HG02759 (cell line): ENCODE data around the gene ZNF536.
"Not testable (repeated sequence)": the region's sequence is repeated elsewhere in the genome, so short reads cannot be mapped to it uniquely, and the experiment has no call there.

Experiments
- ATAC-seq: cut with Tn5 transposase; IDR thresholded peaks from one replicate; pipeline ENCODE4 v1.9.1; 2021; ENCODE audit warnings: mild to moderate bottlenecking, moderate library complexity; ENCODE audit not compliant: unreplicated experiment

ZNF536 gene

DNA sequence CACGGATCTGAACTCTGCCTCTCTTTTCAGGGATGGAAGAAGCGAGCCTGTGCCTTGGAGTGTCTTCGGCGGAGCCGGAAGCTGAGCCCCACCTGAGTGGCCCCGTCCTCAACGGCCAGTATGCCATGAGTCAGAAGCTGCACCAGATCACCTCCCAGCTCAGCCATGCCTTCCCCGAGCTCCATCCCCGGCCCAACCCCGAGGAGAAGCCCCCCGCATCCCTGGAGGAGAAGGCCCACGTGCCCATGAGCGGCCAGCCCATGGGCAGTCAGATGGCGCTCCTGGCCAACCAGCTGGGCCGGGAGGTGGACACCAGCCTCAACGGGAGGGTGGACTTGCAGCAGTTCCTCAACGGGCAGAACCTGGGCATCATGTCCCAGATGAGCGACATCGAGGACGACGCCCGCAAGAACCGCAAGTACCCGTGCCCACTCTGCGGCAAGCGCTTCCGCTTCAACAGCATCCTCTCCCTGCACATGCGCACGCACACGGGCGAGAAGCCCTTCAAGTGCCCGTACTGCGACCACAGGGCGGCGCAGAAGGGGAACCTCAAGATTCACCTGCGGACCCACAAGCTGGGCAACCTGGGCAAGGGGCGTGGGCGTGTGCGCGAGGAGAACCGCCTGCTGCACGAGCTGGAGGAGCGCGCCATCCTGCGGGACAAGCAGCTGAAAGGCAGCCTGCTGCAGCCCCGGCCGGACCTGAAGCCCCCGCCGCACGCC, 71.5 kb downstream of the ZNF536 start:
- ATAC-seq = no peak

DNA sequence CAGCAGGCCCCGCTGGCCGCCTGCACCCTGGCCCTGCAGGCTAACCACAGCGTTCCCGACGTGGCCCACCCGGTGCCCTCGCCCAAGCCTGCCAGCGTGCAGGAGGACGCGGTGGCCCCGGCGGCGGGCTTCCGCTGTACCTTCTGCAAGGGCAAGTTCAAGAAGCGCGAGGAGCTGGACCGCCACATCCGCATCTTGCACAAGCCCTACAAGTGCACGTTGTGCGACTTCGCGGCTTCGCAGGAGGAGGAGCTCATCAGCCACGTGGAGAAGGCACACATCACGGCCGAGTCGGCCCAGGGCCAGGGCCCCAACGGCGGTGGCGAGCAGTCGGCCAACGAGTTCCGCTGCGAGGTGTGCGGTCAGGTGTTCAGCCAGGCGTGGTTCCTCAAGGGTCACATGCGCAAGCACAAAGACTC, 72.1 kb downstream of the ZNF536 start:
- ATAC-seq = no peak

DNA sequence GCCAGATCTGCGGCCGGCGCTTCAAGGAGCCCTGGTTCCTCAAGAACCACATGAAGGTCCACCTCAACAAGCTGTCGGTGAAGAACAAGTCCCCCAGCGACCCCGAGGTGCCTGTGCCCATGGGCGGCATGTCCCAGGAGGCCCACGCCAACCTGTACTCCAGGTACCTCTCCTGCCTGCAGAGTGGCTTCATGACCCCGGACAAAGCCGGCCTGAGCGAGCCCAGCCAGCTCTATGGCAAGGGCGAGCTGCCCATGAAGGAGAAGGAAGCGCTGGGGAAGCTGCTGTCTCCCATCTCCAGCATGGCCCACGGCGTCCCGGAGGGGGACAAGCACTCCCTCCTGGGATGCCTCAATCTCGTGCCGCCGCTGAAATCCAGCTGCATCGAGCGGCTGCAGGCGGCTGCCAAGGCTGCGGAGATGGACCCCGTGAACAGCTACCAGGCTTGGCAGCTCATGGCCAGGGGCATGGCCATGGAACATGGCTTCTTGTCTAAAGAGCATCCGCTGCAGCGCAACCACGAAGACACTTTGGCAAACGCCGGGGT, 72.6 kb downstream of the ZNF536 start:
- ATAC-seq = no peak

DNA sequence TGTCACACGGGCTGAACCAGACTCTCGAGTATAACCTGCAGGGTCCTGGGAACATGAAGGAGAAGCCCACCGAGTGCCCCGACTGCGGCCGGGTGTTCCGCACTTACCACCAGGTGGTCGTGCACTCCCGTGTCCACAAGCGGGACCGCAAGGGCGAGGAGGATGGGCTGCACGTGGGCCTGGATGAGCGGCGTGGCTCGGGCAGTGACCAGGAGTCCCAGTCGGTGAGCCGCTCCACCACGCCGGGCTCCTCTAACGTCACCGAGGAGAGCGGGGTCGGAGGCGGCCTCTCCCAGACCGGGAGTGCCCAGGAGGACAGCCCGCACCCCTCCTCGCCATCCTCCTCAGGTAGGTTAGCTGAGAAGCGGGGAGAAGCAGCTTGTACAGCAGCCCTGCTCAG, 73.2 kb downstream of the ZNF536 start:
- ATAC-seq = no peak

DNA sequence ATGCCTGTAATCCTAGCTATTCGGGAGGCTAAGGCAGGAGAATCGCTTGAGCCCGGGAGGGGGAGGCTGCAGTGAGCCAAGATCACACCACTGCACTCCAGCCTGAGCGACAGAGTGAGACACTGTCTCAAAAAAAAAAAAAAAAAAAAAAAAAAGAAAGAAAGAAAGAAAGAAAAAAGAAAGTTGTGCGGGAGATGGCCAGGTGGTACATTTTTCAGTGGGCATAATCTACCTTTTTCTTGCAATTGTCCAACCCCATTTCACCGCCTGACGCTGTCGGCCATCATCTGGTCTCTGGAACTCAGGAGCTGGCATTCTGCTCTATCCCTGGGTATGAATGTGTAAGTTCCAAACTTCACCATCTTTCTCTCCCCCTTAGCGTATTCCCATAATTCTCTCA, 73.9 kb downstream of the ZNF536 start:
- not testable (repeated sequence) for ATAC-seq

DNA sequence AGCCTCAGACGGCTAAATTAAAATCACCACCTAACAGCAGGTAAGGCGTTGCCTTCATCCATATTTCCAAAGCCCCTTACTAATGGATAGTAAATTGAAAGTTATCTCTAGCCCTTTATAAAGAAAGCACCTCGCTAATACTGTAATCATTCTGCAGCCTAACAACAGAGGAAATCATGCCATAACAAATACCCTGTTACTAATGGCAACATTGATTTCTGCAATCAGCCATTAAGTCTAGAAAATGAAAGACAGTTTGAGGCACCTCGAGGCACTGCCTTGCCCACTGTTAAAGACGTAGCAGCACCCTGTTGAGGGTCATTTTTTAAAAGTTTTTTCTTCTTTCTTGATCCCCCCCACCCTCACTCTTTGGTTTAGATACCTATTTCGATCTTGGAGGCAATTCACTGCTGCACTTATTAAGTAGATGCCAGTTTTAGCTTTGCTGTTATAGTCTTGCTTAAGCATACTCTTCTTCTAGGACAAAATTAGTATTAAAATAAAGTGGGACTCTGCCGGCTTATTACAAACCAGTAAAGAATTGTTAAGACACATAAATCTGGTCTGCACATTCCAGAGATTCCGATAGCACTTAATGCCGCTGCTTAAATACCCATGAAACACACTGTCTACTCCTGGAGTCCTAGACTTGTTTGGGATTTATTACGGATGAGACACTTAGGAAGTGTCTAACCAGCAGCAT, 74.8 kb downstream of the ZNF536 start:
- no peak for ATAC-seq

DNA sequence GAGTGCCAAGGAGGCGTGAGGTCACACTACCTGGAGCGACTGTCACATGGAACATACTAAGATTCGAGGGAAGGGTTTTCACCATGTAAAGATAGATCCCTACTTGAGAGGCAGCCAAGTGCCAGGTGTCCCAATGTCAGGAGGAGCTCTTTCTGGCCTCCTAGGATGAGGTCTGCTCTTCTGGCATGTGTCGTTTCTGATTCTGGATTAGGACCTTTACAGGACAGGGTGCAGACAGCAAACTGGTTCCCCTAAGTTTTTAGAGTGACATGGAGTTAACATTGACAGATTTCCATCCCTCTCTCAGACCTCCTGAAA, 75.3 kb downstream of the ZNF536 start:
- no peak for ATAC-seq

DNA sequence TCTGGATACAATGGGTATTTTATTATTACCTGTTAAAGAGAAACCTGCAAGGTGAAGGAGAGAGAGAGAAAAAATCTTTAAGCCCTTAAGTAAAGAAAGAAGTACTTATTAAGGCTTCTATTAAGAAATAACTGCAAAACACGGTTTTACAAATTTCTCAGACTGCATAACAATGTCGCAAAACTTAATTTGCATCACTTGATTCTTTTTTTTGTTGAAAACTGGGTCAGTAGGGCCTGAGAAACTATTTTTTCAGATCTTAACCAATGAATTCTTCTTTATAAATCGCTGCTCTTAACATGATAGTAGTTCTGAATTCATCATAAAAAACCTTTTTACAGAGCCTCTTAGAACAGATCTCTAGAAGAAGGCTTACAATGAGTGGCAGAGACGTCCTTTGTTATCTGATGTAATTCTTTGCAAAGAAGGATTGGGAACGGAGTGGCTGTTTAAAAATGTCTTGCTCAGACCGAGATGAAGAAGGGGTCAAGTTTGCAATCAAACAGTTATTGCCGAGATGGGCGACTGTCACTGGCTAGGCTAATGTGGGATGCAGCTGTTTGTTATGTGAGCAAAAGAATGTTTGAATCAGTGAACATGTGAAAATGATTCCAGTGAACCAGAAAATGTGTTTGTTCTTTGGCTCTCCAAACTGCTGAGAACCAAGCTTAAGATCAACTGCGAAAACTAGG, 76.3 kb downstream of the ZNF536 start:
- no peak for ATAC-seq

DNA sequence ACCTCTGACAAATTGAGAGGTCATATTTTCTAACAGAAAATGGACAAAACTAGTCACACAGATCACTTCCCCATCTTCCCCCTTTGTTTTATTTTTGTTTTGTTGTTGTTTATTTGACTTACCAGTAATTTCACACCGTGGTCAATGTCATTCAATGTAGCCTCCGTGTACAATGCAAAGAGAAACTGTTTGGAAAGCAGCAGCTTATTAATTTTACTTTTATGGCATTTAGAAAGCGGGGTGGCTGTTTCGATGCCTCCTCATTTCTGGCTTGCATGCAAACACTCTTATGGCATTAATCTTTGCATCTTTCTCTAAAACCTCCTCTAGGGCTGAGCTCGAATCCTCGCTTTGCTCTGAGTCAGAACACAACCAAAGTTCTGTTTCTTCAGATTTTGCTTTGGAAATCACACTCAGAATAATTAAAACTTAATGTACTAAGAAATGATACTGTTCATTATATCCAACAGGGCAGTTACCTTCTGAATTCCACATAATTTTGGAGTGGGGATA, 77.0 kb downstream of the ZNF536 start:
- ATAC-seq = no peak

DNA sequence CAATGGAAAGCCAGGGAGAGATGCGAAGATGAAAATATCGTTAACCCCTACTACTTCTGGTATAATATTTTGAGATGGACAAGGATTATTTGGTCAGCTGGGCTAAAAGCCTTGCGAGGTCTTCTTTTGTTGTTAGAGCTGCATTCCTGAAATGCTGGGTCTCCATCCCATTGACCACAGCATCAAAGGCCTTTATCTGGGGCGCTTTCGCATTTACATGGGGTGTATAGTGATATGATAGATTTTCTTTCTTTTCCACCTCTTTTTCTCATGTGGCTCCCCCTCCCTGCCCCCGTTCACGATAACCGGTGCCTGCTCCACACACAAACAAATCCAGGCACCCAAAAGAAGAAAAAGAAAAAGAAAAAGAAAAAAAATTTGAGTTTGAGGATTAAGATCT, 77.5 kb downstream of the ZNF536 start:
- ATAC-seq = no peak

DNA sequence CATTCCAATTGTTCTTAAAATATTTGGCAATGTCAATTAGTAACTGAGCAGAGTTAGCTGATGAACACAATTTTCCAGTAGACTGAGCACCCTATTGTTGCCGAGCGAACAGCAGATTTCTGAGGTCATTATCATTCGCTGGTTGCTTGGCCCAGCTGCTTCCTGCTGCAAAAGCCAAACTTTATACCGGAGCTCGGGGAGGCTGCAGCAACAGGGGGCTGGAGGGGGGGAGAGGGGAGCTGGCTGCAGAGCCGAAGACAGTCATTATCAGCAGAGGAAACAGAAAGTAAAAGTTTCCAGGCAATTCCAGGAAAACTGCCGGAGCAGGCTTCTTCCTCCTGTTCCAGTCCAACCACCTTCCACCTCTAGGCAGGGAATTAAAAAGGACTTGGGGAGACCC, 77.9 kb downstream of the ZNF536 start:
- ATAC-seq = no peak

DNA sequence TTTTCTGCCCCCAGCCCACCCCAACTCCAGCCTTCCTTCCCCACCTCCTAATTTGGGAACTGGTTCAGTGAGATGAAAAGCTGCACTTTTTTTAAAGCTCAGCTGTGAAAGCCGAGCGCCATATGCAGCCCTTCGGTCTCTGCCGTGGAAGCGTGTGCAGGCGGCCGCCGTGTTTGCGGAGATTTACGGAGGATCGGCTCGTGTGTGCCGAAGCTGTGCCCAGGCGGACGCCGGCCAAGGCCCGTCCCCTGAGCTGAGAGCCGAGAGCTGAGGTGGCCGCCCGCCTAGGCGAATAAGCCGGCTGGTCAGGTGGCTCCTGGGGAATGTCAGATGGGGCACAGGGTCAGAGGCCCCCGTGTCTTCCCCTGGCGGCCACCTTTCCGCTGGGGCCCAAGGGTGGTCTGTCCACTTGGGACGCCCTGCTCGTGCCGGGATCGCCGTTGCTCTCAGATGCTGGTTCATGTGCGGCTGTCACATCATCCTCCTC, 78.7 kb downstream of the ZNF536 start:
- no peak for ATAC-seq

DNA sequence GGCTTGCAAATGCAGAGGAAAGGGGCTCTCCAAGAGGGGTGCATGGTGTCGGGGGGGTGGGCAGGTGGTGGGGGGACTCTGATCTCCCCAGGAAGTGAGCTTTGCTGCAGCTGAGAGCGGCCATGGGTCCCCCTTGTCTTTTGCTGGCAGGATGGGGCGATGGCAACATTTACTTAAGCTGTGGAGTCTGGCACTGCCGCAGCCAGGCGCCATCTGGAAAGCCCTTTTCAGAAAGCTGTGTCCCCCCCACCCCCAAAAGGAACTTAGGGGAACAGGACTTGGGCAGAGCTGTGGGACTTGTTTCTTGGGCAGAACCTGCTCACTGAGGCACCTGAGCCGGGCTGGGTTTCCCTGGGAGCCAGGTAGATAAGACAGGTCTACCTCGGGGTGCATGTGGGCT, 80.7 kb downstream of the ZNF536 start:
- no peak for ATAC-seq

DNA sequence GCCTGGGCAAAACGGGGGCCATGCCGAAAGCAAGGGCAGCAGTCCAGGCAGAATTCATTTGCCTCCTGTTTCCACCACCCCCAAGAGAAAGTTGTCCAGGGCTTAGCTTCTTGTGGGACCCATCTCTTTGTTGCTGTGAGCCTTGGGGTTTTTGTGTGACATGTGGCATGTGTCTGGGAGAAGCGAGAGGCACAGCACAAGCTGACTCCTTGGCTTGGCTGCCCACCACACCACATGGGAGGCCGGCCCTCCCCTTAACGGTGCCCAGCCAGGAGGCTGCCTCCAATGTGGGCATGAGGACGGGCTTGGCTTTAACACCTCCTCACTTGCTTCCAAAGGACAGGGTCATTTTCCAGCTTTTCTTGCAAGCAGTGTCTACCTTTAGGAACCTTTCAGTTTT, 81.6 kb downstream of the ZNF536 start:
- ATAC-seq = no peak

DNA sequence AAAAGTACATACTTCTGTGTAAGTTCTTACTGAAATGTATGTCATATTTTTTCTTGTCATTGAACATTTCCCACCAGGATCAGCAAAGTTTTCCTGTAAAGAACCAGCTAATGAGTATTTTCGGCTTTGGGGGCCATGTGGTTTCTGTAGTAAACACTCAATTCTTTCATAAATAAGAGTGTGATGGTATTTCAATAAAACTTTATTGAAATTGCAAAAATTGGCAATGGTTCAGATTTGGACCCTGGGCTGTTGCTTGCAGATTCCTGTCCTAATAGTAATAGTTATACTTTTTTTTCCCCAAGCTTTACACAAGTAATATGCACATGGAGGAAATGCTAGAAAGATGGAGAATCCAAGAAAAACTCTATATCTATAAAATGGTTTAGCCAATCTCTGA, 83.7 kb downstream of the ZNF536 start:
- no peak for ATAC-seq

DNA sequence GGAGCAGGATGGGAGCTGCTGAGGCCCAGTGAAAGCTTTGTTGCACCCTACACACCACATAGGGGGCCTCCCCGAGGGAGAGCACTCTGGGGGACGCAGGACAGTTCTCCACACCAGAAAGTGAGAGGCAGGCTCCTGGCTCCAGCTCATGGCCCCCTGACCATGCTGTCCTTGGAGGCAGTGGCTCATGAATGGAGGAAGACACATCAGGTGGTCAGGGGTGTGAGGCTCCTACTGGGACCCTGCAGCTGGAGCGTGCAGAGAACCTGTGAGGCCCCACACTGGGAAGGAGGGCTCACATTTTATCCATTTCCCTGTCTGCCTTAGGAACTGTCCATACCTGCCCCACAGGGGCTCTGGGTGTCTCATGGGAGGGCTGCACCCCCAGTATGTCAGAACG, 85.3 kb downstream of the ZNF536 start:
- ATAC-seq = no peak

DNA sequence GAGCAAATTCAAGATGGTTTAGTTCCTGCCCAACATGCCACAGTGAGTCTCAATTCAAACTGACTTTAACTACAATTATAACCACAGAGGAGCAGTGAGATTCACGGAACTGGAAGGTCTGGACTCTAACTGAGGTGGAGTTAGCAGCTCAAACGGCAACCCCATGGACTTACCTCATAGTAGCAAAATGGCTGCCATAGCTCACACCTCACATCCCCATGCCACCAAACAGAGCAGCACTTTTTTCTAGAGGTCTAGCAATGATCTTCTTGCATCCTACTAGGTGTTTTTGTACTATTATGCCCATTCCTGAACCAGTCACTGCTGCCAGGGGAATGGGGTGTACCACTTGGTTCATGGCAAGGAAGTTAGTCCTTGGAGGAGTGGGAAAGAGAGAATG, 87.7 kb downstream of the ZNF536 start:
- ATAC-seq = no peak

DNA sequence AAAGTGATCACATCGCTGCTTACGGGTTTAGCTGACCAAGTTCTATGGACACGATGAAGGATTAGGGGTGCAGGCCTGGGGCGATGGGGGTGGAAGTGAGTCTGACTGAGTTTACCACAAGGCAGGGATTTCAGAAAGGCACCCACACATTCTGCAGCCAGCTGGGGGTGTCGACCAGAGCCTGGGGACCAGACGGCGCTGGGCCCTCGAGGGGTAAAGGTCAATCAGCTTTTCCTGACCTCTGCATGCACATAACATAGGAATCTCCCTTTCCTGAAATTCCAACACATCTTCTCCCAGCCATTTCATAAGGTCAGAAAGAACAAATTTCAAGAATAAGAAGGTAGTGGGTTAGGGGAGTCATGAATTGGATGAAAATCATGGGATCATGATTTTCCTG, 92.0 kb downstream of the ZNF536 start:
- no peak for ATAC-seq

DNA sequence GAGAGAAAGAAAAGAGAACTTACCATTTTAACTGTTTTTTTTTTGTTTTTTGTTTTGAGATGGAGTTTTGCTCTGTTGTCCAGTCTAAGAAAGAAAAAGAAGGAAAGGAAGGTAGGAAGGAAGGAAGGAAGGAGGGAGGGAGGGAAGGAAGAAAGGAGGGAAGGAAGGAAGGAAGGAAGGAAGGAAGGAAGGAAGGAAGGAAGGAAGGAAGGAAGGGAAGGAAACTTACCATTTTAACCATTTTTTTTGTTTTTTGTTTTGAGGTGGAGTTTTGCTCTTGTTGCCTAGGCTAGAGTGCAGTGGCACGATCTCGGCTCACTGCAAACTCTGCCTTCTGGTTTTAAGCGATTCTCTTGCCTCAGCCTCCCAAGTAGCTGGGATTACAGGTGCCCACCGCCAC, 94.4 kb downstream of the ZNF536 start:
- not testable (repeated sequence) for ATAC-seq

DNA sequence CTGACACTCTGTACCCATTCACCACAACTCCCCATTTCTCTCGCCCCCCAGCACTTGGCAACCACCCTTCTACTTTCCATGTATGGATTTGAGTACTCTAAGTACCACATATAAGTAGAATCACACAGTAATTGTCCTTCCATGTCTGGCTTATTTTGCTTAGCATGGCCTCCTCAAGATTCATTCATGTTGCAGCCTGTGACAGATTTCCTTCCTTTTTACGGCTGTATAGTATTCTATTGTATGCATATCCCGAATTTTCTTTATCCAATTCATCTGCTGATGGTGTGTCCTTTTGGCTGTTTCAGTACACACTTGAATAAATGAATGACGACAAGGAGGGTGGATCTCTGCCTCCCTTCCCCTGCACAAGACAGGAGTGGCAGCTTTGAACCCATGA, 95.1 kb downstream of the ZNF536 start:
- ATAC-seq = no peak

DNA sequence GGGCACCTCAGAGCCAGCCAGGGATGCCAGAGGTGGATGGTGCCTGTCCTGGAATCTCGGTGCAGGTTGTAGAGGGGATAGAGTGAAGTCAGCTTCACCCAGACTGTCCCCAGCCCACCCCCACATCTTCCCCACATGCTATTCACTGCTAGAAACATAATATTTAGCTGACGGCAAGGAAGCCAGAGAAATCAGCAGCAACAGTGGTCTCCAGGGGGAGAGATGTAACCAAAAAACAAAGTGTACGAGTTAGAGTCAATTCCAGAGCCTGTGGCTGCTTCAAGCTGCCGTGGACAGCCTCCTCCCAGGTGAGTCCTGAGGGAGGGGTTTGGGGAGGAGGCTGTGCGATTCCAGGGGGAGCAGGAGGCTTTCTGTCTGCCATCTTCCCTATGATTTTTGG, 97.6 kb downstream of the ZNF536 start:
- no peak for ATAC-seq

DNA sequence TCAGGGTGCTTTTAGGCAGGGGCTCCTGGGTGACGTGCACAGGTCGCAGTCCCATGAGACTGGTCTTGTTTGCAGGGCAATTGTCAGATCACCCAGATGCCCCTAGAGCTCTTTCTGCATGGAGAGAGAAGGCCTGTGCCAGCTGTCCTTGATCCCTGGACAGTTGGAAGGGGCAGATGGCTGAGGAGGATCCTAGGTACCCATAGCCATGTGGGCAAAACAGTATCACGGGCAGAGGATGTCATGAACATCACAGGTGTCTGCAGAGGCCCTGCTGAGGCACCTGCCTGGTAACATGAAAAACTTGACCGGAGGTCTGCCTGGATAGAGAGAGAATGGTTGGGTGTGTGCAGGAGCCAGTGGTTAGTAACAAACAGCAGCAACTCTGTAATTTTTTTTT, 99.3 kb downstream of the ZNF536 start:
- no peak for ATAC-seq
